Panc1 (cell line): ENCODE measurements around the gene NSD2.

Experiments used
- POLR2AphosphoS5 ChIP-seq: IDR thresholded peaks from 2 replicates; pipeline ENCODE4 v1.6.1; 2012; ENCODE audit warnings: mild to moderate bottlenecking, low read depth, low read length, moderate library complexity
- SIN3A ChIP-seq: IDR thresholded peaks from 2 replicates; pipeline ENCODE4 v1.6.1; 2012; ENCODE audit warnings: low read depth, mild to moderate bottlenecking, low read length, moderate library complexity, borderline replicate concordance; ENCODE audit not compliant: insufficient read depth
- TCF7L2 ChIP-seq: IDR thresholded peaks from 2 replicates; pipeline ENCODE4 v1.6.1; 2011; ENCODE audit warnings: mild to moderate bottlenecking, low read depth, low read length, inconsistent platforms
- TF ChIP-seq, protein P1 (sequence below): fragments of 450-650 bp; IDR thresholded peaks from 2 replicates; pipeline ENCODE4 v1.5.1; 2017; ENCODE audit warnings: mild to moderate bottlenecking
- TF ChIP-seq, protein P2 (sequence below), 2 experiments: IDR thresholded peaks; 2 replicates each; pipeline ENCODE4 v1.6.1; 2011 to 2012; ENCODE audit warnings: low read depth in 2 of 2, control low read depth in 1 of 2, low read length in 1 of 2, mild to moderate bottlenecking in 1 of 2, moderate library complexity in 1 of 2; ENCODE audit not compliant: insufficient read depth in 1 of 2

DNA sequence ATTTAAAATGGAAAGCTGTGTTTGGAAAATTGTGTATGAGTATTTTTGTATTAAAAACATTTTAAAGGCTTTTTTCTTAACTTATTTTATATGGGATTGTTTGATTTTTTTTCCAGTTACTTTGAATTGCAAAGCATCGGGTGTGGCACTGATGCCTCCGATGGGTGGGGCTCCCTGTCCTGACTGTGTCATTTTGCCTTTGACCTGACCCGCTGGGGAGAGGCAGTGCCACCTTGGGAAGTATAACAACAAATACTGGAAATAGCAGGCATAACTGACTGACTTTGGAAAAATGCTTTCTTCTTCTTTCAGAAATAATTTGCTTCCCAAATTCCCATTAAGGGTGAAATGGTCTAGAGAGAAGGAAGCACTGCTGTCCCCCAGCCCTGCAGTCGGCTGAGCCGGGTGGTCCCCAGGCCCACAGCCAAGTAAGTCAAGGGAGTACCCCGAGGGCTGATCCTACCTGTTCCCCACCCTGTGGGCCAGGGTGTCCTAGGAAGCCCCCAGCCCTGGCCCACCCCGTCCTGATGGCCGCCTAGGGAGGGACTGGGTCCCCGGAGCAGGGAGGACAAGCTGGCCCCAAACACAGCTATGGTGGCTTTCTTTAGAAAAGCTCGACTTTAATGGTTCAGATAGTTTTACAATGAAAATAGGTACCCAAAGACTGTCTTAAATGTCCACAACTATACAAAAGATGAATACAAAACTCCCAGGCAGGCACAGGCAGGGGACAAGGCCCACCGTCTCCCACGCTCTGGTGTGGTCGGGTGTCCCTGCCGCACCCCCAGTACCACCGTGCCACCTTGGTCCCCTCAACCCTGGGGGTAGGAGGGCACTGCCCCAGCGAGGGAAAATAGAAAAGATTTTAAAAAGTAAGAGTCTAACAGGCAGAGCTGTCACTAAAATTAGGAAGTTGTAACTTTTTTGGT, 111.2 kb downstream of the NSD2 start:
- TF ChIP-seq, protein P1, sequence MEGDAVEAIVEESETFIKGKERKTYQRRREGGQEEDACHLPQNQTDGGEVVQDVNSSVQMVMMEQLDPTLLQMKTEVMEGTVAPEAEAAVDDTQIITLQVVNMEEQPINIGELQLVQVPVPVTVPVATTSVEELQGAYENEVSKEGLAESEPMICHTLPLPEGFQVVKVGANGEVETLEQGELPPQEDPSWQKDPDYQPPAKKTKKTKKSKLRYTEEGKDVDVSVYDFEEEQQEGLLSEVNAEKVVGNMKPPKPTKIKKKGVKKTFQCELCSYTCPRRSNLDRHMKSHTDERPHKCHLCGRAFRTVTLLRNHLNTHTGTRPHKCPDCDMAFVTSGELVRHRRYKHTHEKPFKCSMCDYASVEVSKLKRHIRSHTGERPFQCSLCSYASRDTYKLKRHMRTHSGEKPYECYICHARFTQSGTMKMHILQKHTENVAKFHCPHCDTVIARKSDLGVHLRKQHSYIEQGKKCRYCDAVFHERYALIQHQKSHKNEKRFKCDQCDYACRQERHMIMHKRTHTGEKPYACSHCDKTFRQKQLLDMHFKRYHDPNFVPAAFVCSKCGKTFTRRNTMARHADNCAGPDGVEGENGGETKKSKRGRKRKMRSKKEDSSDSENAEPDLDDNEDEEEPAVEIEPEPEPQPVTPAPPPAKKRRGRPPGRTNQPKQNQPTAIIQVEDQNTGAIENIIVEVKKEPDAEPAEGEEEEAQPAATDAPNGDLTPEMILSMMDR, result no peak
- no peak for TF ChIP-seq POLR2AphosphoS5
- TF ChIP-seq, protein P2, sequence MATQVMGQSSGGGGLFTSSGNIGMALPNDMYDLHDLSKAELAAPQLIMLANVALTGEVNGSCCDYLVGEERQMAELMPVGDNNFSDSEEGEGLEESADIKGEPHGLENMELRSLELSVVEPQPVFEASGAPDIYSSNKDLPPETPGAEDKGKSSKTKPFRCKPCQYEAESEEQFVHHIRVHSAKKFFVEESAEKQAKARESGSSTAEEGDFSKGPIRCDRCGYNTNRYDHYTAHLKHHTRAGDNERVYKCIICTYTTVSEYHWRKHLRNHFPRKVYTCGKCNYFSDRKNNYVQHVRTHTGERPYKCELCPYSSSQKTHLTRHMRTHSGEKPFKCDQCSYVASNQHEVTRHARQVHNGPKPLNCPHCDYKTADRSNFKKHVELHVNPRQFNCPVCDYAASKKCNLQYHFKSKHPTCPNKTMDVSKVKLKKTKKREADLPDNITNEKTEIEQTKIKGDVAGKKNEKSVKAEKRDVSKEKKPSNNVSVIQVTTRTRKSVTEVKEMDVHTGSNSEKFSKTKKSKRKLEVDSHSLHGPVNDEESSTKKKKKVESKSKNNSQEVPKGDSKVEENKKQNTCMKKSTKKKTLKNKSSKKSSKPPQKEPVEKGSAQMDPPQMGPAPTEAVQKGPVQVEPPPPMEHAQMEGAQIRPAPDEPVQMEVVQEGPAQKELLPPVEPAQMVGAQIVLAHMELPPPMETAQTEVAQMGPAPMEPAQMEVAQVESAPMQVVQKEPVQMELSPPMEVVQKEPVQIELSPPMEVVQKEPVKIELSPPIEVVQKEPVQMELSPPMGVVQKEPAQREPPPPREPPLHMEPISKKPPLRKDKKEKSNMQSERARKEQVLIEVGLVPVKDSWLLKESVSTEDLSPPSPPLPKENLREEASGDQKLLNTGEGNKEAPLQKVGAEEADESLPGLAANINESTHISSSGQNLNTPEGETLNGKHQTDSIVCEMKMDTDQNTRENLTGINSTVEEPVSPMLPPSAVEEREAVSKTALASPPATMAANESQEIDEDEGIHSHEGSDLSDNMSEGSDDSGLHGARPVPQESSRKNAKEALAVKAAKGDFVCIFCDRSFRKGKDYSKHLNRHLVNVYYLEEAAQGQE (IDR thresholded peaks at IDR 0.05; ENCODE audit: insufficient read depth in 1 of 2, low read depth in 2 of 2, low read length in 1 of 2), result no peak
- TF ChIP-seq TCF7L2, result no peak
- no peak for TF ChIP-seq SIN3A
